Stimulated activated CD8-positive, alpha-beta memory T cell treated with anti-CD3 and anti-CD28 coated beads, Interleukin-12 subunit alpha, Interleukin-12 subunit beta, amount 100 ng/mL, for 4 hours (primary cell): ENCODE measurements around the gene SNAP25.

ENCODE experiments used
- DNase-seq: peaks from one replicate; pipeline ENCODE4 v3.0.0-alpha.2; 2020; ENCODE audit warnings: low read depth

The SNAP25 gene

GRCh38 chr20:10332656-10333415 is 114.2 kb downstream of the SNAP25 start:
- no peak for DNase-seq

DNA sequence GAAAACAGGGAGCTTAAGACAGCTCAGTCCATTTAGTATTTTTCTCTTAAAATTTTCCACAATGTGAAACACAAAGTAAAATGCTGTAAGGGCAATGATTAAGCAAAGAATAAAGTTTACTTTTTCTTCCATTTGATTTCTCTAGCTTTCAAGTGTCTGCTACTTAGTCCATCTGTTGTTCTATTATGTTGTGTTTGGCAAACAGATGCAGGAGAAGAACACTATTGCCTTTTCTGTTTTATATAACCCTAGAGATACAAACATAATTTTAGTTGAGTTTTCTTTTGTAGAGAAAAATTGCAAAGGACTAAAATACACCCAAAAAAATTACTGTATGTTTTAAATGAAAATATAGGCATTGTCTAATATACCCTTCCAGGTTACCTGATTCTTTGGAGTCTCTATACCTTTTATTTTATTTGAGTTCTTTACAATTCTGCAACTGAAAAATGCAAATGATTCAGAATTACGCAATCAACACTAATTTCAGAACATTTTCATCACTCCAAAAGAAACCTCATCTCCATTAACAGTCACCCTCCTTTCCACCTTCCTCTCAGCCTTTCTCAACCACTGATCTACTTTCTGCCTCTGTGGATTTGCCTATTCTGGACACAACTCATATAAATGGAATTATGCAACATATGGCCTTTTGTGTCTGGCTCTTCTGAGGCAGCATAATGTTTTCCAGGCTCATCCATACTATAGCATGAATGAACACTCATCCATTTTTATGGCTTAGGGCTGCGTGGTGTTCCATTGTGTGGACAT is 118.5 kb downstream of the SNAP25 start:
- DNase-seq = no peak

DNA sequence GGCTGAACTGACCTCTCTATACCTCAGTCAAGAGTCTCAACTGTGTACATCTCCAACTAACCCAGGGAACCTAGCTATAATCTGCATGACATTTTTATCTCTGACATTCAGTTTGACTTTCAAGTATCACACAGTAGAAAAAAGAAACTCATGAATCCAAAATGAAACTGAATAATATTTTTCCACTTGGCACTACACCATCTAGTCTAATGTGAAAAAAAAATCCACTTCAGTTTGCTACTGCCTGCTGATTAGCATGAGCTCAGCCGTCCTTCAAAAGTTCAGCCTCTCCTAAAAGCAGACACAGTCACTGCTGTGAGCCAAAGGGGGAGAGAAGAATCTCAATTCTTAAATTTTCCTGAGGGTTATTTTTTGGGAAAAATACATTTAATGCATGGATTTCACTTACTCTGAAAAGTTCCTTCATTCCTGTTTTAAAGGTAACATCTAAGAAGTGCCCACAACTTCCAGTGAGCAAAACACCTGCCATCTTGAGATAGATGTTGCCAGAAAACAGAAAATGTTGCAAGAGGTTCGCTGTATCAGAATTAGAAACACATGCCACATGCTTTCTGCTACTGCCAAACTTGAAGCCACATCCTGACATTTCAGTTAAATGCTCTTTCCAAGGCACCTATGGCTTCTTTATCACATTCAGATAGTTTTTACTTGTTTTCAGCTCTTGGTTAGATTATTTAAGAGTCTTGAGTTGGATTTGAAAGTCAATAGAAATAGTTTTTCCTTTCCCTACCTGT is 120.0 kb downstream of the SNAP25 start:
- no peak for DNase-seq

- DNase-seq = no peak
Observed at GRCh38 chr20:10339609-10340008, 121.0 kb downstream of the SNAP25 start.

- no peak for DNase-seq
Observed at GRCh38 chr20:10342152-10342551, 123.5 kb downstream of the SNAP25 start.

- DNase-seq = no peak
Observed at GRCh38 chr20:10344953-10345352, 126.3 kb downstream of the SNAP25 start.

DNA sequence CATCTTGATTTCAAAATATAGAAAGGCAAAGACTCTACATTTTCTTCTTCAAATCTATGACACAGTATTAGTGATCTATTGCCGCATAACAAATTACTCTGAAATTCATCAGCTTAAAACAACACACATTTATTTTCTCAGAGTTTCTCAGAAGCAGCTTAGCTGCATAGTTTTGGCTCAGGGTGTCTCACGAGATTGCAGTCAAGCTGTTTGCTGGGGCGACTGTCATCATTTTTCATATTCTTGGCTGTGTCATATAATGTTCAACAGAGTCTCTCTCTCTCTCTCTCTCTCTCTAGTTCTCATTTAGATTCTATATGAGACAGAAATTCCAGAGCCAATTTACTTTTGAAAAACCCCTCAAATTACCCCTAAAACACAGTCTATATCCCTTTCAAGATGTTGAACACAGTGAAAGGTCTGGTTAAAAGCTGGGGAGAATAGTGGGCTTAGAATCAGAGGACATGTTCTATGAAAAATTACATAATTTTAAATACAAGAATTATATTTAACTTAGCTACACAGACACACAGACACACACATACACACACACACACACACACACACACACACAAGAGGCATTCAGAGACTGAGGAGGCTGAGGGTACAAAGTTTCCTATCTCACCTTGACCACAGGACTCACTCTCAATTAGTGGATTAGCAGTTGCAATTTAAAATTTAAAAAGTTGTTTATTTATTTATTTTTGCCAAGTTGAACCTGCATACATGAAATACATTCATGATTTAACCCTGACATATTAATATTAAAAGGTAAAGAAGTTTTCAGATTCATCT is 128.7 kb downstream of the SNAP25 start:
- DNase-seq = no peak

DNA sequence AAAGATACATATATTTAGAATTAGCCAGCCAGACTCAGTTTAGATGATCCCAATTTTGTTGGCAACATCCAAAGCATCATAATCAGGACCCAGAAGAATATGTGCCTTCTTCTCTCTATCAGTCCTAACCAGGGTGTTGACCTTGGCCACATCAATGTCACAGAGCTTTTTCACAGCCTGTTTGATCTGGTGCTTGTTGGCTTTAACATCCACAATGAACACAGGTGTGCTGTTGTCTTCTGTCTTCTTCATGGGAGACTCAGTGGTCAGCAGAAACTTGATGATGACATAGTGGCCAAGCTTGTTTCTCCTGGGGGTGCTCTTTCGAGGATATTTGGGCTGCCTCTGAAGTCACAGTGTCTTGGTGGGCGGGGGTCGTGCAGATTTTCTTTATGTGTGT is 130.5 kb downstream of the SNAP25 start:
- no peak for DNase-seq

GRCh38 chr20:10350188-10350842 is 131.7 kb downstream of the SNAP25 start:
- no peak for DNase-seq

DNA sequence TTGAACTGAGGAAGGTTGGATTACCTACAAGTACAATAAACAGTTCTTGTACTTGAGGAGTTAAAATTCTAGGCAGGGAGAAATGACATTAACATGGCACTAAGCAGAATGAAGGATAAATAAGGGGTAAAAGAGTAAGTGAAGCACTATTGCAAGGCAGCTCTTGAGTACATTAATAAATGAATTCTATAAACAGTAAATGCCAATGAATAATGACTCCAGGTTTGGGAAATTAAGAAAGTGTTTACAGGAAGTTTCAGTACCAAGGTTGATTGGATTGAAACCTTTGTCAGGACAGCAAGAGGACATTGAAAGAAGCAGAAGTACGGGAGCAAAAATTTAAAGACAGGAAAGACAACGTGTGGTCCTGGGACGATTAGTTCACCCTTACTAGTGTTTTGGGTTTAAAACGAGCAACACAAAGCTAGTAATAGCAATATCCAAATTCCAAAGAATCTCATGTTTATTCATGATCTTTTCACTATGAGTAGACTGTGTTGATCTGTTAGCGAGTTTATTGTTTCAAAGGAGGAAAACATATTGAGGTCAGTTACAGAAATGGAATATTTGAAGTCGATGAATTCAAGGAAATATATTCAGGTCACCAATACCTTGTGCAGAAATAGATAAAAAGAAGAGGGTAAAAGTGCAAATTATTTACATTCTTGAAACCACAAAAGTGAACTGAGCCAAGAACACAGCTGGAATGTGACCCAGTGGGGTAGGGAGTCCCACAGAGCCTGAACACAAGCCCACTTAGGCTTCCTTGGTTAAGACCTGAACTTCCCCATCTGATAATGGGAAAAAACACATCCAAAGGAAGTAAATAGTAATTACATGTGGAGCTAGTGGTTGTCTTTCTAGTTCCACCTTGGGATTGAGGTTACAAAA is 134.5 kb downstream of the SNAP25 start:
- DNase-seq = no peak

- no peak for DNase-seq
Observed at GRCh38 chr20:10356628-10357027, 138.0 kb downstream of the SNAP25 start.
